ENCODE measurements around the gene MYO3B.

- TF ChIP-seq CTCF (IDR thresholded peaks at IDR 0.05) (no peak), POLR2A (IDR thresholded peaks at IDR 0.05) (no peak), POLR2AphosphoS5 (IDR thresholded peaks at IDR 0.05) (no peak)
Observed at GRCh38 chr2:170651624-170652325, 473.8 kb downstream of the MYO3B start.
